ENCODE data around the gene TBC1D4. TPM values are rescaled to one million over a fixed set of nuclear protein-coding genes. Genes with fewer than 3 reads are reported as not detected.

TBC1D4 gene
- total RNA-seq, 1 experiment from 2014 or later: 15.4 TPM

DNA sequence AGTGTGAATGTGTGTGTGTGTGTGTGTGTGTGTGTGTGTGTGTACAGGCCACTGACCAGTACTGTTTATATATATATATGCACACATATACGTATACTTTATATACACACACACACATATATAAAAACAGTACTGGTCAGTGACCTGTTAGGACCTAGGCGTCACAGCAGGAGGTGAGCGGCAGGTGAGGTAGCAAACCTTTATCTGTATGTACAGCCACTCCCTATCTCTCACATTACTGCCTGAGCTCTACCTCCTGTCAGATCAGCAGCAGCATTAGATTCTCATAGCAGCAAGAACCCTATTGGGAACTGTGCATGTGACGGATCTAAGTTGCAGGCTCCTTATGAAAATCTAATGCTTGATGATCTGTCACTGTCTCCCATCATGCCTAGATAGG is 34.5 kb downstream of the TBC1D4 start:
- TF ChIP-seq, protein P1, sequence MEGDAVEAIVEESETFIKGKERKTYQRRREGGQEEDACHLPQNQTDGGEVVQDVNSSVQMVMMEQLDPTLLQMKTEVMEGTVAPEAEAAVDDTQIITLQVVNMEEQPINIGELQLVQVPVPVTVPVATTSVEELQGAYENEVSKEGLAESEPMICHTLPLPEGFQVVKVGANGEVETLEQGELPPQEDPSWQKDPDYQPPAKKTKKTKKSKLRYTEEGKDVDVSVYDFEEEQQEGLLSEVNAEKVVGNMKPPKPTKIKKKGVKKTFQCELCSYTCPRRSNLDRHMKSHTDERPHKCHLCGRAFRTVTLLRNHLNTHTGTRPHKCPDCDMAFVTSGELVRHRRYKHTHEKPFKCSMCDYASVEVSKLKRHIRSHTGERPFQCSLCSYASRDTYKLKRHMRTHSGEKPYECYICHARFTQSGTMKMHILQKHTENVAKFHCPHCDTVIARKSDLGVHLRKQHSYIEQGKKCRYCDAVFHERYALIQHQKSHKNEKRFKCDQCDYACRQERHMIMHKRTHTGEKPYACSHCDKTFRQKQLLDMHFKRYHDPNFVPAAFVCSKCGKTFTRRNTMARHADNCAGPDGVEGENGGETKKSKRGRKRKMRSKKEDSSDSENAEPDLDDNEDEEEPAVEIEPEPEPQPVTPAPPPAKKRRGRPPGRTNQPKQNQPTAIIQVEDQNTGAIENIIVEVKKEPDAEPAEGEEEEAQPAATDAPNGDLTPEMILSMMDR (IDR thresholded peaks at IDR 0.05; ENCODE audit: unreplicated experiment): no peak
- no peak overlapping the region for H3K4me3 Mint-ChIP-seq (ENCODE audit: low read depth, unreplicated experiment)
- no TSS peak for BruUV-seq (replicated peaks)
- H3K9me3 Mint-ChIP-seq (ENCODE audit: low read depth, unreplicated experiment): no peaks in the 10 kb centered on the region
- no peaks in the 10 kb centered on the region for H3K4me1 Mint-ChIP-seq (ENCODE audit: low read depth, unreplicated experiment)
- H3K27ac Mint-ChIP-seq (ENCODE audit: unreplicated experiment): no peak overlapping the region
- no peaks in the 10 kb centered on the region for H3K27me3 Mint-ChIP-seq (ENCODE audit: unreplicated experiment)
- intact Hi-C loops (cut with micrococcal nuclease; ENCODE audit: unreplicated experiment): no loop called here
- CTCF ChIA-PET: no interaction called here
- no peaks in the 10 kb centered on the region for H3K36me3 Mint-ChIP-seq (ENCODE audit: insufficient read depth, unreplicated experiment)
- DNase-seq: no peak

DNA sequence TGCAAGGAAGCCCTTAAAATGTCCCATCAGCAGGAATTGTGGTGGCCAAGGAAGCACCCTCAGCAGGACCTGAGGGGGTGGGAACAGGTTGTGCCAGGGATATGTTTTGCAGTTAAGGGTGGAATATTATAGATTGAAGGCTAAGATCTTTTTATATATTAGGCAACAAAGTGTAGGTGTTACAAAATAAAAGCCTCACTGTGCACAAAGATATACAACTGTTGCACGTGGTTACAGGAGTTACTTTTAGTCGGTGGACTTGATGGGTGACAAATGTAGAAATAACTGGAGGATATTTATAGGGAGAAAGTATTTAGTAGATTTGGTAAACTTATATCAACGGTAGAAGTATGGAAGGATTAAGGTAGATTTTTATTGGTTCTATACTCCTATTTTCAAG is 35.1 kb downstream of the TBC1D4 start:
- no peak overlapping the region for H3K4me3 Mint-ChIP-seq (ENCODE audit: low read depth, unreplicated experiment)
- no peaks in the 10 kb centered on the region for H3K27me3 Mint-ChIP-seq (ENCODE audit: unreplicated experiment)
- H3K27ac Mint-ChIP-seq (ENCODE audit: unreplicated experiment): no peak overlapping the region
- no peaks in the 10 kb centered on the region for H3K4me1 Mint-ChIP-seq (ENCODE audit: low read depth, unreplicated experiment)
- intact Hi-C loops (cut with micrococcal nuclease; ENCODE audit: unreplicated experiment): no loop called here
- CTCF ChIA-PET: no interaction called here
- no peaks in the 10 kb centered on the region for H3K36me3 Mint-ChIP-seq (ENCODE audit: insufficient read depth, unreplicated experiment)
- TF ChIP-seq, protein P1 (IDR thresholded peaks at IDR 0.05; ENCODE audit: unreplicated experiment): no peak
- DNase-seq: no peak
- no TSS peak for BruUV-seq (replicated peaks)
- no peaks in the 10 kb centered on the region for H3K9me3 Mint-ChIP-seq (ENCODE audit: low read depth, unreplicated experiment)

DNA sequence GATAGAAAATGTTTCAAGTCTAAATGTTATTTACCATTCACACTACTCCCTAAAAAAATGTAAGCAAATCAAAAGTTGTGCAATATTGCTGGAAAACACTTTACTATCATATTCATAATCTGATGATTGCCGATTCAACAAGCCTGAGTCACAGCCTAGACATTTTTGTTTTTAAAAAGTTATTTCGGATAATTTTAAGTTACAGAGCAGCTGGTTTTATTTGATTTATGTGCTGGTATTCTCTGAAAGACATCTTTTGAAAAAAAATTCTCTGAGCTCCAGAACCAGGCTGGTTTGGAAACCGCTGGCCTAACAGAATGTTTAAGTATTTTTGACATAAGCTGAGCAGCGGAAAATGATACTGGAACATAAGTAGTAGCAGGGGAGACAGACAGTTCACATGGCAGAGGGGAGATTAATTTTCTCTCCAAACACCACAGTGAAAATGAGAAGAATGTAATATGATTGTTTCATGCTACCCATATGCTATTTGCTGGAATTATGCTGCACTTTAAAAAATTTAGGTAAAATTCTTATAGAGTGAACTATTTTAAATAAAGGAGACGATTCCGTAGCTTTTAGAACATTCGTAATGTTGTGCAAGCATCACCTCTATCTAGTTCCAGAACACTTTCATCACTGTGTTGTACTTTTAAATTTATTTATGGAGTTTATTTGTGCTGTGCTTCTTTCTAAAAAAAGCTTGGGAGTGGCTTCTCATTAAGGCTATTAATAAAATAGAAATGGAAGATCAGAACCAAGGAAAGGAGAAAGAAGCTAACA is 36.1 kb downstream of the TBC1D4 start:
- Mint-ChIP-seq H3K27ac (ENCODE audit: unreplicated experiment) (no peak overlapping the region), H3K9me3 (ENCODE audit: low read depth, unreplicated experiment) (no peaks in the 10 kb centered on the region), H3K27me3 (ENCODE audit: unreplicated experiment) (no peaks in the 10 kb centered on the region), H3K36me3 (ENCODE audit: insufficient read depth, unreplicated experiment) (no peaks in the 10 kb centered on the region), H3K4me3 (ENCODE audit: low read depth, unreplicated experiment) (no peak overlapping the region), H3K4me1 (ENCODE audit: low read depth, unreplicated experiment) (no peaks in the 10 kb centered on the region)
- intact Hi-C loops (cut with micrococcal nuclease; ENCODE audit: unreplicated experiment): no loop called here
- TF ChIP-seq, protein P1 (IDR thresholded peaks at IDR 0.05; ENCODE audit: unreplicated experiment): no peak
- CTCF ChIA-PET: no interaction called here
- no TSS peak for BruUV-seq (replicated peaks)
- DNase-seq: no peak

DNA sequence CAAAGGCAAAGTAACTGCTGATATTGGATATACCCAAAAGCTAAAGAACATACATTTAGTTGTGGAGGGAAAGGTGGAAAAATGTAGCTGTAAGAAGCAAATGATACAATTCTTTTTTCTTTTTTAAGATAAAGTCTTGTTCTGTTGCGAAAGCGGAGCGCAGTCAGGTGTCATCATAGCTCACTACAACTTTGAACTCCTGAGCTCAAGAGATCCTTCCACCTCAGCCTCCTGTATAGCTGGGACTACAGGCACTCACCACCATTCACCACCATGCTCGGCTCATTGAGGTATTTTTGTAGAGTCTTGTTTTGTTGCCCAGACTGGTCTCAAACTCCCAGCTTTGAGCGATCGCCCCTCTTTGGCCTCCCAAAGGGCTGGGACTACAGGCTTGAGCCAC is 38.0 kb downstream of the TBC1D4 start:
- no peaks in the 10 kb centered on the region for H3K27me3 Mint-ChIP-seq (ENCODE audit: unreplicated experiment)
- TF ChIP-seq, protein P1 (IDR thresholded peaks at IDR 0.05; ENCODE audit: unreplicated experiment): no peak
- CTCF ChIA-PET: interaction anchor here (0.9 kb wide), 1 partner anchor 12 kb away, joined by 3 read pairs; no protein-coding TSS in a partner anchor
- H3K36me3 Mint-ChIP-seq (ENCODE audit: insufficient read depth, unreplicated experiment): no peaks in the 10 kb centered on the region
- no peak for DNase-seq
- H3K4me1 Mint-ChIP-seq (ENCODE audit: low read depth, unreplicated experiment): no peaks in the 10 kb centered on the region
- peak overlapping the region; percentile 71 for H3K27ac Mint-ChIP-seq (ENCODE audit: unreplicated experiment)
- no TSS peak for BruUV-seq (replicated peaks)
- H3K9me3 Mint-ChIP-seq (ENCODE audit: low read depth, unreplicated experiment): no peaks in the 10 kb centered on the region
- intact Hi-C loops (cut with micrococcal nuclease; ENCODE audit: unreplicated experiment): loop anchor here (5.0 kb wide), 1 partner anchor 33 kb away; no protein-coding TSS in a partner anchor
- peak overlapping the region; percentile 37 for H3K4me3 Mint-ChIP-seq (ENCODE audit: low read depth, unreplicated experiment)
